Activated T-cell treated with anti-CD3 and anti-CD28 coated beads, Interleukin-2, amount 50 U/mL, for 4 hours (primary cell): Measurements from ENCODE around the gene SLC5A10. TPM values are rescaled to one million over a fixed set of nuclear protein-coding genes. Genes with fewer than 3 reads are reported as not detected.
A peak's percentile ranks its signal among the peaks of the same experiment; 100 is the strongest.

Experiments
- ATAC-seq, 2 donors: fragments of 200-7000 bp; cut with Tn5 transposase; one replicate each; pipeline ENCODE4 v1.10.0; 2021
- DNase-seq: peaks from one replicate; pipeline ENCODE4 v3.0.0-alpha.2; 2020
- H3K27me3 Mint-ChIP-seq: one replicate; pipeline ENCODE4 v1.8.0; 2021; ENCODE audit warnings: low read depth, mixed read lengths
- H3K36me3 Mint-ChIP-seq: one replicate; pipeline ENCODE4 v1.8.0; 2022; ENCODE audit warnings: mixed read lengths; ENCODE audit not compliant: insufficient read depth
- H3K4me1 Mint-ChIP-seq: one replicate; pipeline ENCODE4 v1.8.0; 2021; ENCODE audit warnings: low read depth, mixed read lengths
- H3K4me3 Mint-ChIP-seq: one replicate; pipeline ENCODE4 v1.8.0; 2021; ENCODE audit warnings: mild to moderate bottlenecking, moderate library complexity, mixed read lengths
- H3K9me3 Mint-ChIP-seq: one replicate; pipeline ENCODE4 v1.8.0; 2021; ENCODE audit warnings: mixed read lengths
- total RNA-seq, 3 donors: library from RNA; stranded (reverse); gene quantifications; one replicate each; pipeline ENCODE4 v1.2.1, GENCODE V29; 2021

SLC5A10 gene
- total RNA-seq, 3 donors from 2014 or later = not detected

DNA sequence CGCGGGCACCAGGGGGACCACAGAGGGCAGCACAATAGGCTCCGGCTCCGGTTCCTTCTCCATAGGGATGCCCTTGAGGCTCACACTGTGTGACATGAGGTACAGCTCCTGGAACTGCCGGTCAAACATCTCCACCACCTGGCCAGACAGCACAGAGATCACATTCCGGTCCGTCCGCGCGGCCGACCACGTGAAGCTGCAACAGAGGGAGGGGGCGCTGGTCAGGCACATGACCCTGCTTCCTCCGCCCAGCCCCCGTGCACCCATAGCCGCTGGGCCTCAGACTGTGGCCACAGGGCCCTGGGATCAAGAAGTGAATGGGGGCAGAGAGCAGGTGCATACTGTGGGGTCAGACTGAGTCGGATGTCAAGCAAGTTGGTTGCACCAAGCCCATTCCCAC, 26.7 kb downstream of the SLC5A10 start:
- Mint-ChIP-seq H3K4me1 (peaks cover 5% of the 10 kb centered on the region), H3K36me3 (peaks cover 10% of the 10 kb centered on the region)

DNA sequence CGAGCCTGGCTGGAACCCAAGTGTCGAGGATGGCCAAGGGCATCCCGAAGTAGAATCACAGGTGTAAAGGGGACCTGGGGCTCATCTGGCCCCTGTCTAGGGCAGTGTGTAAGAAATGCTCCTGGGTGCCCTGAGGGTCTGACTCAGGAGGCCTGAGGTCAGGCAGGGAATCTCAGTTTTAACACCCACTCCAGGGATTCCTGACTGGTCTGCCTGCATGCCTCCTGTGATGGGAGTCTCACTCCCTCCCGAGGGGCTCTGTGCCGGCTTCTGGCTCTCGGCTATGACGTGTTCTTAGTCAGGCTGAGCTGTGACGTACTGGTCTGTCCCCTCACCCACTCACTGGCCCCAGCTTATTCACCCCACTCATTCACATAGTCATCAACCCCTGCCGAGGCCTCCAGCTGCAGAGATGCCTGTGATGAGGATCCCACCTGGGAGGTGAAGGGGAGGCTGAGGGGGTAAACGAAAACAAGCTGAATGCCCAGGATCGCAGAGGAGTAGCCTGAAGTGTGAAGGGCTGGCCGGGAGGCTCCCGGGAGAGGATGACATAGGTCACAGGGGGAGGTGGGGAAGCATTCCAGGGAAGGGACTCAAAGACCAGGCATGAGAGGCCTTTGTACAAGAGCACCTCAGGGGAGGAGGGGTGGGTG, 28.8 kb downstream of the SLC5A10 start:
- Mint-ChIP-seq H3K27me3 (no peaks in the 10 kb centered on the region), H3K9me3 (no peaks in the 10 kb centered on the region), H3K4me3 (no peak overlapping the region), H3K36me3 (peaks cover 10% of the 10 kb centered on the region), H3K4me1 (no peaks in the 10 kb centered on the region)
- DNase-seq = no peak
- ATAC-seq = no peak

More for the DNA sequence above, 26.7 kb downstream of the SLC5A10 start:
- DNase-seq (no peak), ATAC-seq (no peak)
- H3K9me3 Mint-ChIP-seq = no peaks in the 10 kb centered on the region
- H3K4me3 Mint-ChIP-seq = no peak overlapping the region
- H3K27me3 Mint-ChIP-seq = no peaks in the 10 kb centered on the region

DNA sequence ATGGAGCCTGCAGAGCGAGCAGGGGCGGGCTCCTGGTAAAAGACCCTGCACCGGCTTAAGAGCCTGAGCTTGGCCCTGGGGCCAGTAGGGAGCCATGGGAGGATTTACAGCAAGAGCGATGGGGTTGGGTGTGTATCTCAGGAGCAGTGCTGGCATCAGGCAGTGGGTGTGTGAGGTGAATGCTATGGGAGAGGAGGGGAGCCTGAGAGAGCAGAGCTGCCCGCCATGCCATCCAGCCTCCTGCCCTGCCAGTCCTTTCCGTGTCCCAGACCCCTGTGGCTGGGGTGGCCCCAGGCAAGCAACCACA, 29.3 kb downstream of the SLC5A10 start:
- H3K4me3 Mint-ChIP-seq = no peak overlapping the region
- H3K4me1 Mint-ChIP-seq = no peaks in the 10 kb centered on the region
- H3K27me3 Mint-ChIP-seq = no peaks in the 10 kb centered on the region
- H3K36me3 Mint-ChIP-seq = peaks cover 10% of the 10 kb centered on the region
- no peak for DNase-seq
- H3K9me3 Mint-ChIP-seq = no peaks in the 10 kb centered on the region
- no peak for ATAC-seq

DNA sequence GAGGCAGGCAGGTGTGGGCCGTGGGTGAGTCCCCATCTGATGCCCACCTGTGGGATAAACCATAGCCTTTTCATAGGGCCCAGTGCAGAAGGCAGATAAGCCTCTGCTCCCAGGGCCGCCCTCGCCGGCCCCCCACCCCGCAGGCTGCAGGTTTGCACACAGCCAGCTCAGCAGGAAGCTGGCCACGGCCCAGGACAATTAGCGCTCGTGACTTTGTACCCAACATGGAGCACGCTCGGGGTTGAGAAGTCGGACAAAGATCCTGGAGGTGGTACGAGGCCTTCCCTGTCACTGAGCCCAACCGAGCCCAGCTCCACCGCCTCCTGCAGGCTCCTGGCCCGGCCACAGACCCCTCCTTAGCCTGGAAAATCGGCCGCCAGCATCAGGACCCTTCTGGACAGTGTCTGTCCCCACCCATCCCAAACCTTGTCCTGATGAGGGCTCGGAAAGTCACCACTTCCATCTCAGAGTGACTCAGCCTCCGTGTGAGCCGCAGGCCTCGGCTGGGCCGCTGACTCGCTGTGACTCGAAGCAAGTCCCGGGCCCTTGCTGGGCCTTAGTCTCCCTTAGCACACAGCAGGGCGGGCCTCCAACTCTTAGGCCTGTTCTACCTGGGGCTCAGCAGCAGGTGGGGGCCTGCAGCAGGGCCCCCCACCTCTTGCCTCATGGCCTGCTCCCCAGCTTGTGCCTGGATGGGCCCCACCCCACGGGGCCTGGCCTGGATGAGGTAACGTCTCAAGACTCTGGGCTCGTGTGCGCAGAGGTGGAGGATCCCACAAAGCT, 29.9 kb downstream of the SLC5A10 start:
- H3K4me1 Mint-ChIP-seq = no peaks in the 10 kb centered on the region
- no peaks in the 10 kb centered on the region for H3K27me3 Mint-ChIP-seq
- peaks cover 10% of the 10 kb centered on the region for H3K36me3 Mint-ChIP-seq
- no peak for DNase-seq
- H3K9me3 Mint-ChIP-seq = no peaks in the 10 kb centered on the region
- H3K4me3 Mint-ChIP-seq = no peak overlapping the region
- ATAC-seq = peak in 1 of 2 donors; percentile 48

DNA sequence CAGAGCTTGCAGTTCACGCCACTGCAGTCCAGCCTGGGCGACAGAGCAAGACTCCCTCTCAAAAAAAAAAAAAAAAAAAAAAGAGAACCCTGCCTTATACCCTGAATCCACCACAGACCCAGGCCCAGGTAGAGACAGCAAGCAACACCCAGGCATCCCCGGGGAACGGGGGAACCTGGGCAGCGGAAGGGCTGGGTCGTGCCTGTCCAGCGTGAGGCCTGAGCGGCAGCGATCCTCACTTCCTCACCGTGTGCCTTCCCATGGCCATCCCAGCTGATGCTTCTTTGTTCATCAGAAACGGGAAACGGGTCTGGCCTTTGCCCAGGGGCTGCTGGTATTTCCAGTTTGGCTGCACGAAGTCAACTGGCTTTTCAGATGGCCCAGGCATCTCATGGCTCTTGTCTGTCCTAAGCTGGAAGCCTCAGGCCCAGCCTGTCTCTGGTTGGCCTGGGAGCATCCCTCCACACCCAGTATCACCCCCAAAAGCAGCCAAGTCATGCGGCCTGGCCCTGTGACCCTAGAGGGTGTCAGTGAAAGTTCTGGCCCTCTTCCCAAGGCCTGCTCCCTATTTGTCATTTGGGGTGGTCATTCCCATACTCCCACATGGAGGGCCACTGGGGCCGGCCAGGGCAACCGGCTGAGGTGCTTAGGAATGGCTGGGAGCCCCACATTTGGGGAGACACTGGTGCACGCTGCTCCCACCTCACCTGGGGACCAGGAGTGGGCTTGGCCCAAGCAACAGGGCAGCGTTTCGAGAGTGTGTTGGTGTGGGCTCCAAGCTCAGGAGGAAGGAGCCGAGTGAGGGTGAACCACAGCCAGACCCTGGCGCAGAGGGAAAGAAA, 32.5 kb downstream of the SLC5A10 start:
- DNase-seq = no peak
- Mint-ChIP-seq H3K36me3 (peaks cover 9% of the 10 kb centered on the region), H3K27me3 (no peaks in the 10 kb centered on the region), H3K4me3 (no peak overlapping the region), H3K9me3 (no peaks in the 10 kb centered on the region), H3K4me1 (peaks cover 2% of the 10 kb centered on the region)
- ATAC-seq = no peak

DNA sequence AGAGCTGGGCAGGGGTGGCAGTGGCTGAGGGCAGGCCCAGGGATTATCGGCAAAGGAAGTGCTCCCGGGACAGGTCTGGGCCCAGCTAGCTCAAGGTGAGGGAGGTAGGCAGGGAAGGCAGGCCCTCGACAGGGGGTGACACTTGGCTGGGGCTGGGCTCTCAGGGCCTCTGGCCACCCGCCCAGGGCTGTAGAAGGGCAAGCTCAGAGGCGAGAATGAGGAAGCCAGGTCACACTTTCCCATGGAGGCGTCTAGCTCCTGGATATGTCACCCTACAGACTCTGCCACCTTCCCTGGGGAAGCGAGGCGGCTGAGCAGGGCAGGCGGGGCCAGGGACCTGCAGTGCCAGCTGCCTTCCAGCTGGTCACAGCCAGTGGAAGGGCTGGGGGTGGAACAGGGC, 33.5 kb downstream of the SLC5A10 start:
- Mint-ChIP-seq H3K27me3 (no peaks in the 10 kb centered on the region), H3K36me3 (peaks cover 9% of the 10 kb centered on the region), H3K4me1 (peaks cover 2% of the 10 kb centered on the region), H3K9me3 (no peaks in the 10 kb centered on the region), H3K4me3 (no peak overlapping the region)
- ATAC-seq (no peak), DNase-seq (no peak)

DNA sequence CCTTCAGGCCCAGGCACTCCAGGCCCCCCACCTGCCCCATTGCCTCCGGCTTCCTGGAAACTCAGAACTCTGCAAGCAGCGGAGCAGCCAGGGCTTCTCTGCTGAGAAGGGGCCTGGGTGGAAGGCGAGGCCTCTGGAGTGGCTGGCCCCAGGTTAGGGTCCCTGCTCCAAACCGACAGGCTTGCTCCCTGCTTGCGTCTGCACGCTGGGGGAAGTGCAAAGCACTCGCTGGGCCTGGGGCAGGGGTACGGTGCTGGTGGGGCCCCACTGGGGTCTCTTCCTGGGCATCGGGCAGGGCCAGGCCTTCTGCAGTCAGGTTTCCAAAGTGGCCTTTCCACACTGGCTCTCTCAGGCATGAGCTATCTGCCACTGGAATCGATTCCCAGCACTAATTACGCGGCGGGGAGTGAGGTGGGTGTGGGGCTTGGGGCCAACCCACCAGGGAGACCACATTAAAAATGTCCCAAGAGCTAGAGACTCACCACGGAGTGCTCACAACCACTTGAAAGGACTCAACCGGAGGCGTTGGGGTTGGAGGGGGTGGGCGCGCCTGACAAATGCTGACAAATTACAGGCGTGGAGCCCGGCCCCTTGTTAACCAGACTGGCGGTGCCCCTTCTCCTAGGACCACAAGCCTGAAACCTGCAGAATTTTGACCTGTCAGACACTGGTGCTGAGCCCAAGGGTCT, 34.7 kb downstream of the SLC5A10 start:
- H3K4me3 Mint-ChIP-seq = no peak overlapping the region
- DNase-seq (no peak), ATAC-seq (peak in 1 of 2 donors; percentile 26)
- H3K36me3 Mint-ChIP-seq = peaks cover 9% of the 10 kb centered on the region
- peaks cover 2% of the 10 kb centered on the region for H3K4me1 Mint-ChIP-seq
- H3K27me3 Mint-ChIP-seq = no peaks in the 10 kb centered on the region
- H3K9me3 Mint-ChIP-seq = no peaks in the 10 kb centered on the region

DNA sequence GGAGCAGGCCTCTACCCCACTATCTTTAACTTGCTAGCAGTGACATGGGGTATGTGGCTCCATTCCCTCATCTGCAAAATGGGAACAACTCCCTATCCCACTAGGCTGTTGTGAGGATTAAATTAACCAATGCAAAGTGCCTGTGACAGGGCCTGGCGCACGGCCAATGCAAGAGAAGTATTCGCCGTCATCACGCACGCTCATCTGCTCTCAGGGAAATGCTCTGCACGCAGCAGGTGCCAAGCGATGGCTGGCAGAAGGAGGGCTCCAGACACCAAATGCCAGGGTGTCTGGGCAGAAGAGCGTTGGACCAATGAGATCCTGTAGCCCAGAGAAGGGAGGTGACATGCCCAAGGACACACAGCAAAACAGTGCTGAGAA, 35.3 kb downstream of the SLC5A10 start:
- Mint-ChIP-seq H3K36me3 (peaks cover 9% of the 10 kb centered on the region), H3K4me1 (peaks cover 2% of the 10 kb centered on the region), H3K9me3 (no peaks in the 10 kb centered on the region), H3K4me3 (no peak overlapping the region), H3K27me3 (no peaks in the 10 kb centered on the region)
- DNase-seq (no peak), ATAC-seq (no peak)

DNA sequence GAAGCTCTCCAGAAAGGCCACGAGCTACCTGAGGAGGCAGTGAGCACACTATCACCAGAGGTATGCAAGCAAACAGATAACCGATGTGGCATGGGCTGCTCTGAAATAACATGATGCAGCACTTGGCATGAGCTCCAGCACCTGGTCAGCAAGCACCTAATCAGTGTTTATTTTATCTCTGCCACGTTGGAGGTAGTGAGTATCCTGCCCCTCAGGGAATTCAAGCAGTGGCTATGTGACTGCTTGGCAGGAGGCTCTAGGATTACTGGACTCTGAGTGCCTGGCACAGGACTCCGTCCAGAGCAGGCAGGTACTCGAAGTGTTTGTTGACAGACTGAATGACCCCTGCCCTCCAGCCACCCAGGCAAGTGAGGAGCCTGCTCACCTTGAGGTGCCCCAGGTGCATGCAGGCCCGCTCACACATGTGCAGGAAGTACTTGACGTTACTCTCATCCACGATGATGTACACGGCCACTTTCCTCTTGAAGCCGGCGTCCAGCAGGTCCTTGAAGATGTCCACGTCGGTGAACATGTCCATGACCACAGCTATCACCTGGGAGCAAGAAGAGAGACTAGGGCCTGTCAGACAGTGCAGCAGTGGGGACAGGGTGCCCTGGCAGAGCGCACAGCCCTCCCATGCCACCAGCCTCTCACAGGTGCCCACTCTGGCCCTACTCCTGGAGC, 36.0 kb downstream of the SLC5A10 start:
- Mint-ChIP-seq H3K9me3 (no peaks in the 10 kb centered on the region), H3K36me3 (peaks cover 9% of the 10 kb centered on the region), H3K4me3 (no peak overlapping the region), H3K27me3 (no peaks in the 10 kb centered on the region), H3K4me1 (peaks cover 8% of the 10 kb centered on the region)
- DNase-seq (no peak), ATAC-seq (no peak)

DNA sequence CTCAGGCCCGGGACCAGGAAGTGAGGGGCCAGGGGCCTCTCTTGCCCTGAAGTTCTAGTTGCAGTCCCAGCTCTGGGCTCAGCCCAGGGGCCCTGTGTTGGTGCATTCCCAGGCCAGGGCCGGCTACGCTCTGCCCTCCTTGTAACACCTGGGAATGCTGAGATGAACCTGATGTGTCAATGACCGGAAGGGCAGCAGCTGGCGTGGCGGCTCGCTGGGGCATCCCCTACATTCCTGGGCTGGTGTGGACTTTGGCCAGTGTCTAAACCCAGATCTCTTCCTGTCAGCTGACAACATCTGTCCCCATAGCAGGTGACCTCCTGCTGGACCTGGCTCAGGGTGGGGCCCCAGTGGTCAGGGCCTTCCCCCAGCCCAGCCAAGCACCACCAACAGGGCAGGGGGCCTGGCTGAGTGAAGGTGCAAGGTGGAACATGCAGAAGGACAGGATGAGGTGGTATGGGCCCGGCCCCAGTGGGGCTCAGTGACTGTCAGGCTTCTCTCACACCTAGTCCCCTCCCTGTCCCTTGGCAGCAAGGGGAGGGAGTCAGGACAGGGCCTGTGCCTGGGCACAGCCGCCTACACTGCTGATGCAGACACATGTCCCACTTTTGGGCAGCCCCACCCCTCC, 36.7 kb downstream of the SLC5A10 start:
- Mint-ChIP-seq H3K9me3 (no peaks in the 10 kb centered on the region), H3K27me3 (no peaks in the 10 kb centered on the region), H3K4me1 (peaks cover 14% of the 10 kb centered on the region), H3K36me3 (peaks cover 9% of the 10 kb centered on the region), H3K4me3 (no peak overlapping the region)
- DNase-seq = no peak
- no peak for ATAC-seq

DNA sequence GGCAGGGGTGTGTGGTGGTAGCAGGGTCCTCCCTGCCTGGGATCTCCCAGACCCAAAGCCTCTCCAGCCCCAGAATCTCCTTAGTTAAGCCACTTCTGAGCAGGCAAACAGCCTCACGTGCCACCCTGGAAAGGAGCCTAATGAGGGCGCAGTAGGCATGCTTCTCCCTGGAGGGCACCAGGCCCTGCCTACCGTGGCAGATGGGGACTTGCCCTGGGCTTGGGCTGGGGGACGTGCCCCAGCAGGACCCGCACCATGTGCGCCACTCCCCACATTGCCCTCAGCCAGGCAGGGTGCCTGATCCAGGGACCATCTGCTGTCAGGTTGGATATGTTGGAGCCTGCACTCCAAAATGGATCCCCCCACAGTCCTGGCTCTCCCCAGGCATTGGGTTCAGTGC, 38.4 kb downstream of the SLC5A10 start:
- Mint-ChIP-seq H3K36me3 (peaks cover 13% of the 10 kb centered on the region), H3K27me3 (no peaks in the 10 kb centered on the region), H3K4me1 (peaks cover 22% of the 10 kb centered on the region), H3K4me3 (no peak overlapping the region), H3K9me3 (peaks cover 5% of the 10 kb centered on the region)
- ATAC-seq = no peak
- DNase-seq = no peak

DNA sequence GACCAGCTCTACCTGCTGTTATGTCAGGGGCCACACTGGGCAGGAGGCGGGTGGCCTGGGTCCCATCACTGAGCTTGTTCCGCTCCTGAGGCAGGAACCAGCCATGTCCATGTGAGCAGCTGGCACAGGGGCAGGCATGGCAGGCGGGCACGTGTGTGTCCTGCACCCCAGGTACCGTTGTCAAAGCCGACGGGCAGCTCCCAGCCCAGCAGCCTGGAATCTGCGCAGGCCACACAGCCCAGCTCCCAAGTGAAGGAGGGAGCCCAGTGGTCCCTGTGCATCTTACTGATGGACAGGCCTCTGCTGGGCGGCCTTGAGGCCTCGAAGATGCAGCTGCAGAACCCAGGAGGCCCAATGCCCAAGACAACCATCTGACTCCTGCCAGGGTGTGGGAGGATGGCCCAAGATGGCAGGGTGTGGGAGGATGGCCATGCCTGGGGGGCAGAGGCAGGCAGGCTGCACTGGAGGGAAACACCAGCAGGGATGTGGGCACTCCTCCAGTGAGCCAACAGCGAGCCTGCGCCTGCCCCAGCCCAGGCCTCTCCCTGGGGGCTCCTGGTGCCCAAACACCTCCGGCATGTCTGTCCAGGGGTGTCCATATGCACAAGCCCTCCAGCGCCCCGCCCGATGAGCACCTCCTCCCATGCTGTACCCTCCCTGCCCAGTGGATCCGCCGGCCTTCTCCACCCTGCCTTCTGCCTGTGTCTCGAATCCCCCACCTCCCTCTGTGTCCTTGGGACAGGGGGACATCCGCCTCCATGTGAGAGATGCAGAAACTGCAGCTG, 39.8 kb downstream of the SLC5A10 start:
- H3K4me3 Mint-ChIP-seq = no peak overlapping the region
- peaks cover 18% of the 10 kb centered on the region for H3K36me3 Mint-ChIP-seq
- no peak for ATAC-seq
- H3K27me3 Mint-ChIP-seq = no peaks in the 10 kb centered on the region
- peaks cover 22% of the 10 kb centered on the region for H3K4me1 Mint-ChIP-seq
- DNase-seq = no peak
- peaks cover 6% of the 10 kb centered on the region for H3K9me3 Mint-ChIP-seq
